Gastroesophageal sphincter (tissue), 3 donors: ENCODE measurements around the gene CHRM4.

ENCODE experiments used
- POLR2AphosphoS5 ChIP-seq: sonication (generic); formaldehyde crosslinking; IDR thresholded peaks from one replicate; pipeline ENCODE4 v1.6.1; 2017; ENCODE audit warnings: antibody characterized with exemption
- TF ChIP-seq, protein P1 (sequence below), 4 experiments: fragments of 200-600 bp in 2 of 4; fragments of 450-650 bp in 2 of 4; sonication (generic) in 1 of 4; IDR thresholded peaks; one replicate each; pipeline ENCODE4 v1.5.1; 2017 to 2019; ENCODE audit warnings: antibody characterized with exemption in 4 of 4, mild to moderate bottlenecking in 2 of 4, moderate library complexity in 2 of 4

DNA sequence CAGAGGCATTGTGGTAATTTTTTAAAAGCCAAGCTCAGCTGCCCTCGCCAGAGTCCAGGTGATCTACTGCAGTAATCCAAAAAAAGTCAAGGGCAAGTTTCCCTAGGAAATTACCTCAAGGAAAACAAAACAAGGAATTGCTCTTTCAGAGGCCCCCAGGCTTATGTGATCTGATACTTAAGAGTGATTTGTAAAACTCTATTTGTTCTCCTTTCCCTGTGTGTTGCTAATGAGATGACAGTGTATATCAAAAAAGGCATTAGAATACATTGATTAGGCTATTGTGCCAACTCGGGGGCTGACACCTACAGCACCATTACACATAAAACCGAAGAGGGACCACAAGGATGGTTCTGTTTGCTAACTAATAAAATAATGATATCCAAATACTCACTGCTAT is 44.5 kb upstream of the CHRM4 start:
- TF ChIP-seq, protein P1, sequence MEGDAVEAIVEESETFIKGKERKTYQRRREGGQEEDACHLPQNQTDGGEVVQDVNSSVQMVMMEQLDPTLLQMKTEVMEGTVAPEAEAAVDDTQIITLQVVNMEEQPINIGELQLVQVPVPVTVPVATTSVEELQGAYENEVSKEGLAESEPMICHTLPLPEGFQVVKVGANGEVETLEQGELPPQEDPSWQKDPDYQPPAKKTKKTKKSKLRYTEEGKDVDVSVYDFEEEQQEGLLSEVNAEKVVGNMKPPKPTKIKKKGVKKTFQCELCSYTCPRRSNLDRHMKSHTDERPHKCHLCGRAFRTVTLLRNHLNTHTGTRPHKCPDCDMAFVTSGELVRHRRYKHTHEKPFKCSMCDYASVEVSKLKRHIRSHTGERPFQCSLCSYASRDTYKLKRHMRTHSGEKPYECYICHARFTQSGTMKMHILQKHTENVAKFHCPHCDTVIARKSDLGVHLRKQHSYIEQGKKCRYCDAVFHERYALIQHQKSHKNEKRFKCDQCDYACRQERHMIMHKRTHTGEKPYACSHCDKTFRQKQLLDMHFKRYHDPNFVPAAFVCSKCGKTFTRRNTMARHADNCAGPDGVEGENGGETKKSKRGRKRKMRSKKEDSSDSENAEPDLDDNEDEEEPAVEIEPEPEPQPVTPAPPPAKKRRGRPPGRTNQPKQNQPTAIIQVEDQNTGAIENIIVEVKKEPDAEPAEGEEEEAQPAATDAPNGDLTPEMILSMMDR (IDR thresholded peaks at IDR 0.05): no peak
- TF ChIP-seq POLR2AphosphoS5: no peak
